Activated T-cell treated with anti-CD3 and anti-CD28 coated beads, Interleukin-2, amount 50 U/mL, for 72 hours (primary cell): Measurements from ENCODE around the gene SPRR2E. TPM values are rescaled to one million over a fixed set of nuclear protein-coding genes. Genes with fewer than 3 reads are reported as not detected.
"Not testable (repeated sequence)": the region's sequence is repeated elsewhere in the genome, so short reads cannot be mapped to it uniquely, and the experiment has no call there.

Source experiments
- ATAC-seq, 2 donors: fragments of 150-1000 bp; cut with Tn5 transposase; replicated peaks in 1 of 2; 2 replicates each; pipeline ENCODE4 v1.10.0; 2021; ENCODE audit warnings: moderate library complexity in 2 of 2, mild to moderate bottlenecking in 1 of 2
- DNase-seq, 2 donors: peaks; one replicate each; pipeline ENCODE4 v3.0.0; 2021 to 2022; ENCODE audit warnings: mixed read lengths in 1 of 2
- H3K27ac Mint-ChIP-seq: one replicate; pipeline ENCODE4 v1.8.0; 2022; ENCODE audit warnings: mild to moderate bottlenecking, moderate library complexity, mixed read lengths
- H3K27me3 Mint-ChIP-seq: one replicate; pipeline ENCODE4 v1.8.0; 2022; ENCODE audit warnings: low read depth, mixed read lengths
- H3K36me3 Mint-ChIP-seq, 2 donors: one replicate each; pipeline ENCODE4 v1.8.0; 2022; ENCODE audit warnings: mixed read lengths in 2 of 2, mild to moderate bottlenecking in 1 of 2; ENCODE audit not compliant: insufficient read depth in 2 of 2
- H3K4me1 Mint-ChIP-seq: one replicate; pipeline ENCODE4 v1.8.0; 2022; ENCODE audit warnings: low read depth, mixed read lengths
- H3K4me3 Mint-ChIP-seq, 2 donors: one replicate each; pipeline ENCODE4 v1.8.0; 2022; ENCODE audit warnings: mild to moderate bottlenecking in 2 of 2, mixed read lengths in 2 of 2, moderate library complexity in 2 of 2
- H3K9me3 Mint-ChIP-seq, 2 donors: one replicate each; pipeline ENCODE4 v1.8.0; 2022; ENCODE audit warnings: mixed read lengths in 2 of 2
- total RNA-seq, 2 donors: library from RNA; stranded (reverse); gene quantifications; one replicate each; pipeline ENCODE4 v1.2.3, GENCODE V29; 2022

The SPRR2E gene
- total RNA-seq, 2 donors from 2014 or later: not detected

GRCh38 chr1:153112454-153112853 lies 18.1 kb upstream of the SPRR2E start:
- H3K36me3 Mint-ChIP-seq, H3K27ac Mint-ChIP-seq, H3K27me3 Mint-ChIP-seq, H3K4me1 Mint-ChIP-seq, H3K9me3 Mint-ChIP-seq, ATAC-seq, H3K4me3 Mint-ChIP-seq, DNase-seq: not testable (repeated sequence)

GRCh38 chr1:153100245-153100644 lies 5.9 kb upstream of the SPRR2E start:
- Mint-ChIP-seq H3K9me3 (peaks cover 0 to 3% of the 10 kb centered on the region in 2 donors), H3K27ac (no peak overlapping the region), H3K27me3 (peaks cover 32% of the 10 kb centered on the region), H3K4me3 (no peak overlapping the region), H3K36me3 (no peaks in the 10 kb centered on the region), H3K4me1 (no peaks in the 10 kb centered on the region)
- ATAC-seq: peak in 1 of 2 donors; percentile 70
- peak in 1 of 2 donors; percentile 5 for DNase-seq

DNA sequence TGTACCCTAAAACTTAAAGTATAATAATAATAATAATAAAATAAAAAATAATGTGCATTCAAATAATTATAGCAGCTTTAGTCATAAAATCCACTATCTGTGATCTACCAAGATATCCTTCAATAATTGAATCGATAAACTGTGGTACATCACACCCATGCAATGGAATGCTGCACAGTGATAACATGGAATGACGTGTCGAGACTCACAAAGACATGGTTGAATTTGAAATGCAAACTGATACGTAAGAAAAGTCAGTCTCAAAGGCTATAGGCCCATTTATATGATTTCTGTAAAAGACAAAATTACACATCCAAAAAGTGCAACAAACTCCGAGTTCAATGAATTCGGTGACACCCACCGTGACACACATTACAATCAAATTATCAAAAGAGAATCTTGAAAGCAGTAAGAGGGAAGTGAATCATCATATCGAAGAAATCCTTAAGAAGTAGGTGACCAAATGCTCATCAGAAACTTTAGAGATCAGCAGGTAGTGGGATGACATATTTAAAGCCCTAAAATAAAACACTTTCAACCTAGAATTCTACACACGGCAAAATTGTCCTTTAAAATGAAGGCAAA lies 5.2 kb upstream of the SPRR2E start:
- H3K27me3 Mint-ChIP-seq: peaks cover 36% of the 10 kb centered on the region
- H3K27ac Mint-ChIP-seq: no peak overlapping the region
- peaks cover 0 to 3% of the 10 kb centered on the region in 2 donors for H3K9me3 Mint-ChIP-seq
- DNase-seq: no peak
- no peak overlapping the region for H3K4me3 Mint-ChIP-seq
- H3K36me3 Mint-ChIP-seq: no peaks in the 10 kb centered on the region
- no peak for ATAC-seq
- no peaks in the 10 kb centered on the region for H3K4me1 Mint-ChIP-seq

DNA sequence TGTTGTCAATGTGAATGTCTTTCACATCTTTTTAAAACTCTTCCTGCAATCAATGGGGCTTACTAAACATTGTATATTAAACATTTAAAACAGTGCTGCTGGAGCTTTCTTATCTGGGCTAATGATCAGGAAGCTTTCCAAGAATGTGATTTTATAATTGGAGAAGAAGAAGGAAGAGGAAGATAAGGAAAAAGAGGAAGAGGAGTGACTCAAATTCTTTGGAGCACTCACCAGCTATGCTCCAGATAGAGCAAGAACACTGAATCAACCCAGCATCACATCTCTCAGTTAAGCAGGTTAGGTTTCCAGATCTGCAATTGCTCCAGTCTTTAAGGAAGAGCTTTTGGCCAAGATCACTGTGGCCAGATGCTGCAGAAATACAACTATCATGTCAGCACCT lies 1.4 kb upstream of the SPRR2E start:
- Mint-ChIP-seq H3K36me3 (no peaks in the 10 kb centered on the region), H3K4me3 (no peak overlapping the region), H3K9me3 (no peaks in the 10 kb centered on the region), H3K27ac (no peak overlapping the region), H3K4me1 (no peaks in the 10 kb centered on the region), H3K27me3 (peaks cover 23% of the 10 kb centered on the region)
- no peak for DNase-seq
- no peak for ATAC-seq

- Mint-ChIP-seq H3K27ac (no peak overlapping the region), H3K4me1 (no peaks in the 10 kb centered on the region), H3K9me3 (no peaks in the 10 kb centered on the region), H3K27me3 (peaks cover 18% of the 10 kb centered on the region), H3K36me3 (no peaks in the 10 kb centered on the region), H3K4me3 (no peak overlapping the region)
- DNase-seq: no peak
- no peak for ATAC-seq
Observed at GRCh38 chr1:153087652-153088051, 6.7 kb downstream of the SPRR2E start.

GRCh38 chr1:153081736-153082135 lies 12.6 kb downstream of the SPRR2E start:
- H3K27ac Mint-ChIP-seq: no peak overlapping the region
- H3K27me3 Mint-ChIP-seq: peaks cover 14% of the 10 kb centered on the region
- H3K9me3 Mint-ChIP-seq: peaks cover 0 to 2% of the 10 kb centered on the region in 2 donors
- no peak overlapping the region for H3K4me3 Mint-ChIP-seq
- DNase-seq (no peak), ATAC-seq (no peak)
- no peaks in the 10 kb centered on the region for H3K36me3 Mint-ChIP-seq
- no peaks in the 10 kb centered on the region for H3K4me1 Mint-ChIP-seq

DNA sequence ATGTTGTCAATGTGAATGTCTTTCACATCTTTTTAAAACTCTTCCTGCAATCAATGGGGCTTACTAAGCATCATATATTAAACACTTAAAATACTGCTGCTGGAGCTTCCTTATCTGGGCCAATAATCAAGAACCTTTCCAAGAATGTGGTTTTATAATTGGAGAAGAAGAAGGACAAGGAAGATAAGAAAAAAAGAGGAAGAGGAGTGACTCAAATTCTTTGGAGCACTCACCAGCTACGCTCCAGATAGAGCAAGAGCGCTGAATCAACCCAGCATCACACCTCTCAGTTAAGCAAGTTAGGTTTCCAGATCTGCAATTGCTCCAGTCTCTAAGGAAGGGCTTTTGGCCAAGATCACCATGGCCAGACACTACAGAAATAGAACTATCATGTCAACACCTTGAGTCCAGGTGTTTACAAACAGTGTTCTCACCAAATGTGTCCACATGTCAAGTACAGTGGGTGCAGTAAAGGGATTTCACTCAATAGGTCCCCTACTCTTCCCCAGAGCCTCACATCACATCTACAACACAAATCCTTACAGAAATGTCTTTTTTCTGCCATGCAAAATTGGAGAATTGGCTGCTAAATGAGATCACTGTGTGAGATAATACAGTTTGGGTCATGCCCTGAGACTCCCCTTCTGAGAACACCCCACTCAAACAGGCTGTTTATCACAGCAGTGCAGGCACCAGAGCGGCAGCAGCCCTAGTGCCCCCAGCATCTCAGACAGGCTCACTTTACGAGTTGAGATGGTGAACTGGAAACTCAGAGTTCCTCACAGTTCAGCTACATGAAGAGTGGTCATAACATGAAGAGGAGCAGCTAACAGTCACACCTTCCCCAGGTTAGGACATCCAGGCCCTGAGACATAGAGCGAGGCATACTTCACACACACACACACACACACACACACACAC lies 21.3 kb downstream of the SPRR2E start:
- Mint-ChIP-seq H3K4me1 (no peaks in the 10 kb centered on the region), H3K9me3 (no peaks in the 10 kb centered on the region), H3K27me3 (peaks cover 18% of the 10 kb centered on the region), H3K27ac (no peak overlapping the region), H3K36me3 (no peaks in the 10 kb centered on the region), H3K4me3 (no peak overlapping the region)
- DNase-seq (no peak), ATAC-seq (no peak)

- DNase-seq: no peak
- no peaks in the 10 kb centered on the region for H3K4me1 Mint-ChIP-seq
- H3K36me3 Mint-ChIP-seq: no peaks in the 10 kb centered on the region
- H3K27ac Mint-ChIP-seq: no peak within 1 kb of the TSS
- no peak for ATAC-seq
- no peak within 1 kb of the TSS for H3K4me3 Mint-ChIP-seq
- H3K27me3 Mint-ChIP-seq: peaks cover 14% of the 10 kb centered on the region
- H3K9me3 Mint-ChIP-seq: no peaks in the 10 kb centered on the region
Observed at GRCh38 chr1:153071511-153071910, 22.8 kb downstream of the SPRR2E start, which contains the start of gene SPRR2B. Gene SPRR2B, minus strand, starts transcription at chr1:153071611. Its CDS starts 772 bp downstream, at chr1:153070839.

DNA sequence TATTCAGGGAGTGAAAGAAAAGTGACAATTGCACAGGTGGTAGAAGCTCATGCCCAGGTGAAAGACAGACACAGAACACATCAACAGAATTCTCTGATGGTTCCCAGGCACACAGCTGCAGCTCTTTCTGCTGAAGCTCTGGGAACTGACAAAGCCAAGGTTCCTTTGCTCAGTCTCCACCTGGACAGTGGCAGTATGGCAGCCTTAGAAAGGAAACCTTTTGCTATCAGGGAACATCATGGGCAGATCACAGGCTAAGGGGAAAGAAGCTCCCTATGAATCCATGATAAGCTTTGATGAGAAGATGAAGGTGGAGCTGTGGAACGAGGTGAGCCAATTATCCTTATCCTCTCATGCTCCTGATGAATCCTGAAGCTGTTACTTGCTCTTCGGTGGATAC lies 24.1 kb downstream of the SPRR2E start:
- no peaks in the 10 kb centered on the region for H3K9me3 Mint-ChIP-seq
- H3K27ac Mint-ChIP-seq: no peak overlapping the region
- no peak overlapping the region for H3K4me3 Mint-ChIP-seq
- DNase-seq: no peak
- H3K27me3 Mint-ChIP-seq: peaks cover 20% of the 10 kb centered on the region
- no peaks in the 10 kb centered on the region for H3K4me1 Mint-ChIP-seq
- H3K36me3 Mint-ChIP-seq: no peaks in the 10 kb centered on the region
- no peak for ATAC-seq

DNA sequence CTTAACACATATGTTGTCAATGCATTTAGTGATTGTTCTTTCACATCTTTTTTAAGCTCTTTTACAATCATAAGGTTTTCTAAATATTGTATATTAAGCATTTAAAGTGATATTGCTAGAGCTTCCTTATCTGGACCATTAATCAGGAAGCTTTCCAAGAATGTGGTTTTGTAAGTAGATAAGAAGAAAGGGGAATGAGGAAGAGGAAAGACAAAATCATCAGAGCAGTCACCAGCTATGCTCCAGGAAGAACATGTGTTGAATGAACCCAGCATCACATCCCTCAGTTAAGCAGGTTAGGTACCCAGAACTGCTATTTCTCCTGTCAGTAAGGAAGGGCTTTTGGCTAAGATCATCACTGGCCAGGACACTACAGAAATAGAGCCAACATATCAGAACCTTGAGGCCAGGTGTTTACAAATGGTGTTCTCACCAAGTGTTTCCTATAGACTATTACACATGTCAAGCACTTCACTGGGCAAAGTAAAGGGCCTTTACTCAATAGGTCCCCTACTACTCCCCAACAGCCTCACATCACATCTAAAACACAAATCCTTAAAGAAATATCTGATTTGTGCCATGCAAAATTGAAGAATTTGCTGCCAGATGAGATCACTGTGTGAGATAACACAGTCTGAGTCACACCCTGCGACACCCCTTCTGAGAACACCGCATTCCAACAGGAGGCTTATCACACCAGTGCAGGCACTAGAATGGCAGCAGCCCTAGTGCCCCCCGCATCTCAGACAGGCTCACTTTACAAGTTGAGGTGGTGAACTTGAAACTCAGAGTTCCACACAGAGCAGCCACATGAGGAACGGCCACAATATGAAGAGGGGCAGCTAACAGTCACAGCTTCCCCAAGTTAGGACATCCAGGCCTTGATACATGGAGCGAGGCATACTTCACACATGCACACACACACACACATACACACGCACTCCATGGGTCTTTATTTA lies 35.2 kb downstream of the SPRR2E start:
- ATAC-seq (no peak), DNase-seq (no peak)
- no peaks in the 10 kb centered on the region for H3K9me3 Mint-ChIP-seq
- peaks cover 15% of the 10 kb centered on the region for H3K27me3 Mint-ChIP-seq
- no peak overlapping the region for H3K4me3 Mint-ChIP-seq
- no peaks in the 10 kb centered on the region for H3K4me1 Mint-ChIP-seq
- no peak overlapping the region for H3K27ac Mint-ChIP-seq
- no peaks in the 10 kb centered on the region for H3K36me3 Mint-ChIP-seq

DNA sequence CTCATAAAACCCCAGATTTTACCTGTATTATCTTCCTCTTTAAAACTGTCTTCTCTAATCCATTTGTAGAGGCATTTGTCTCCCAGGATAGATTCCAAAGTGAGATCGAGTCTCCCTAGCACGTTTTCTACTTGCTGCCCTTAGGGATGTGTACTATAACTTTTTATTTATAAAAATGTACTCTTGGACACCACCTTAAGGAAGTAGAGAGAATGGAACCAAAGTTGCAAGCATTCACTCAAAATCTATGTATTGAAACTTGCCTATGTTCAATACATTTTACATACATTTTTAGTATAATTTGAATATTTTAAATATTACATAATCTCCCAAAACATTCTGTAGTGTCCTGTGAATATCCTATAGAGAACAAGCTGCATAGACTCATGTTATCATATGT lies 36.2 kb downstream of the SPRR2E start:
- H3K4me3 Mint-ChIP-seq: no peak overlapping the region
- ATAC-seq (no peak), DNase-seq (no peak)
- H3K4me1 Mint-ChIP-seq: no peaks in the 10 kb centered on the region
- H3K9me3 Mint-ChIP-seq: no peaks in the 10 kb centered on the region
- peaks cover 25% of the 10 kb centered on the region for H3K27me3 Mint-ChIP-seq
- H3K27ac Mint-ChIP-seq: no peak overlapping the region
- no peaks in the 10 kb centered on the region for H3K36me3 Mint-ChIP-seq

GRCh38 chr1:153057375-153057774 lies 37.0 kb downstream of the SPRR2E start, which contains the start of gene SPRR2A:
Gene SPRR2A, minus strand, starts transcription at chr1:153057512. Its CDS starts 777 bp downstream, at chr1:153056735.
- ATAC-seq: no peak
- DNase-seq: no peak
- Mint-ChIP-seq H3K36me3 (no peaks in the 10 kb centered on the region), H3K4me3 (no peak within 1 kb of the TSS), H3K9me3 (no peaks in the 10 kb centered on the region), H3K27me3 (peaks cover 31% of the 10 kb centered on the region), H3K27ac (no peak within 1 kb of the TSS), H3K4me1 (no peaks in the 10 kb centered on the region)

- not testable (repeated sequence) for H3K27ac Mint-ChIP-seq, H3K4me1 Mint-ChIP-seq, H3K9me3 Mint-ChIP-seq, ATAC-seq, DNase-seq, H3K36me3 Mint-ChIP-seq, H3K4me3 Mint-ChIP-seq
- H3K27me3 Mint-ChIP-seq: peaks cover 32% of the 10 kb centered on the region
Observed at GRCh38 chr1:153056111-153056510, 38.2 kb downstream of the SPRR2E start.
